Measurements from ENCODE around the gene PPIP5K1.
"Not testable (repeated sequence)": the region's sequence is repeated elsewhere in the genome, so short reads cannot be mapped to it uniquely, and the experiment has no call there.

DNA sequence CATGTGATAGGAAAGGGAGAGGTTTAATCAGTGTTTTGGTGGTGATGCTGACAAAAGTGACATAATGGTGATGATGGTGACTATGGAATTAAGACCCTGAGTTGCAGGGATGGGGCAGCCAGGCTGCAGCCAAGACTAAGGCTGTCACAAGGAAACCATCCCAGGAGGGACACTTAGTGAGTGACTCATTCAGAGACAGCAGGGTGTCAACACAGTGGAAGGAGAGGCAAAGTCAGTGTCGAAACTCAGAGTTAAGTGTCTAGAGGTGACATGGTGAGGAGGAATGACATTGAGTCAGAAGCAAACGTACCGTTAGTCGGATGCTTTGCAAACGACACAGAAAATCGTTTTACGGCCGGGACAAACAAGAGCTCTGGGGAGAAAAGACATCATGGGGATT is 26.2 kb downstream of the PPIP5K1 start:
- TF ChIP-seq, protein P1, sequence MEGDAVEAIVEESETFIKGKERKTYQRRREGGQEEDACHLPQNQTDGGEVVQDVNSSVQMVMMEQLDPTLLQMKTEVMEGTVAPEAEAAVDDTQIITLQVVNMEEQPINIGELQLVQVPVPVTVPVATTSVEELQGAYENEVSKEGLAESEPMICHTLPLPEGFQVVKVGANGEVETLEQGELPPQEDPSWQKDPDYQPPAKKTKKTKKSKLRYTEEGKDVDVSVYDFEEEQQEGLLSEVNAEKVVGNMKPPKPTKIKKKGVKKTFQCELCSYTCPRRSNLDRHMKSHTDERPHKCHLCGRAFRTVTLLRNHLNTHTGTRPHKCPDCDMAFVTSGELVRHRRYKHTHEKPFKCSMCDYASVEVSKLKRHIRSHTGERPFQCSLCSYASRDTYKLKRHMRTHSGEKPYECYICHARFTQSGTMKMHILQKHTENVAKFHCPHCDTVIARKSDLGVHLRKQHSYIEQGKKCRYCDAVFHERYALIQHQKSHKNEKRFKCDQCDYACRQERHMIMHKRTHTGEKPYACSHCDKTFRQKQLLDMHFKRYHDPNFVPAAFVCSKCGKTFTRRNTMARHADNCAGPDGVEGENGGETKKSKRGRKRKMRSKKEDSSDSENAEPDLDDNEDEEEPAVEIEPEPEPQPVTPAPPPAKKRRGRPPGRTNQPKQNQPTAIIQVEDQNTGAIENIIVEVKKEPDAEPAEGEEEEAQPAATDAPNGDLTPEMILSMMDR (tag by site-specific recombination; IDR thresholded peaks at IDR 0.05) = not testable (repeated sequence)
- not testable (repeated sequence) for TF ChIP-seq ZNF274 (IDR thresholded peaks at IDR 0.05; ENCODE audit: low read length); ZNF274 (tag by site-specific recombination; IDR thresholded peaks at IDR 0.05; ENCODE audit: borderline replicate concordance); ZNF830 (tag by site-specific recombination; IDR thresholded peaks at IDR 0.05; ENCODE audit: low read depth); ZNF510 (tag by site-specific recombination; IDR thresholded peaks at IDR 0.05; ENCODE audit: insufficient replicate concordance); ZNF311 (tag by site-specific recombination; IDR thresholded peaks at IDR 0.05; ENCODE audit: borderline replicate concordance); ZNF747 (tag by site-specific recombination; IDR thresholded peaks at IDR 0.05); ZSCAN23 (tag by site-specific recombination; IDR thresholded peaks at IDR 0.05); KLF10 (tag by site-specific recombination; IDR thresholded peaks at IDR 0.05); ZNF146 (tag by site-specific recombination; IDR thresholded peaks at IDR 0.05)

All from HEK293 (cell line).